MM.1S (cell line): ENCODE results near the gene GBF1.

Experiments
- CTCF ChIP-seq: fragments of 300-600 bp; sonication (generic); IDR thresholded peaks from 2 replicates; pipeline ENCODE4 v1.5.1; 2016; ENCODE audit warnings: antibody characterized with exemption, low read length, mixed read lengths
- EZH2 ChIP-seq: fragments of 300-600 bp; sonication (generic); optimal IDR thresholded peaks from 2 replicates; pipeline ENCODE3; 2017; ENCODE audit warnings: low read depth, mild to moderate bottlenecking, antibody characterized with exemption, low read length, mixed read lengths

- TF ChIP-seq CTCF (no peak), EZH2 (no peak)
Measured at GRCh38 chr10:102404361-102405107, 159.2 kb downstream of the GBF1 start.
